Measurements from ENCODE around the gene HIVEP3. TPM values are rescaled to one million over a fixed set of nuclear protein-coding genes. Genes with fewer than 3 reads are reported as not detected.
"Not testable (repeated sequence)": the region's sequence is repeated elsewhere in the genome, so short reads cannot be mapped to it uniquely, and the experiment has no call there.

Gene HIVEP3
- total RNA-seq, 2 experiments from 2014 or later = 26.3 to 27.2 TPM

DNA sequence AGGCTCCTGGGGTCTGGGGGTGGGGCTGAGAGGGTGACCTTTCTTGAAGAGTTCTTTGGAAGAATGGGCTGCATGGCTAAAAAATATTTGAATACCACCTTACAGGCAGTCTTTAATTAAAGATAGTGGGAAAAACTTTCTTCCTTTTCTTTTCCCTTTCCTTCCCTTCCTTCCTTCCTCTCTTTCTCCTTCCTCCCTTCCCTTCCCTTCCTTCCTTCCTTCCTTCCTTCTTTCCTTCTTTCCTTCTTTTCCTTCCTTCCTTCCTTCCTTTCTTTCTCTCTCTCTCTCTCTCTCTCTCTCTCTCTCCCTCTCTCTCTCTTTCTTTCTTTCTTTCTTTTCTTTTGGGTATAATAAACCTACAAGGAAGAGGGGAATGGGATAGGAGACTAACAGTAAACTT lies 356.4 kb downstream of the HIVEP3 start:
- POLR2A ChIA-PET = no interaction called here
- CTCF ChIA-PET = no interaction called here

DNA sequence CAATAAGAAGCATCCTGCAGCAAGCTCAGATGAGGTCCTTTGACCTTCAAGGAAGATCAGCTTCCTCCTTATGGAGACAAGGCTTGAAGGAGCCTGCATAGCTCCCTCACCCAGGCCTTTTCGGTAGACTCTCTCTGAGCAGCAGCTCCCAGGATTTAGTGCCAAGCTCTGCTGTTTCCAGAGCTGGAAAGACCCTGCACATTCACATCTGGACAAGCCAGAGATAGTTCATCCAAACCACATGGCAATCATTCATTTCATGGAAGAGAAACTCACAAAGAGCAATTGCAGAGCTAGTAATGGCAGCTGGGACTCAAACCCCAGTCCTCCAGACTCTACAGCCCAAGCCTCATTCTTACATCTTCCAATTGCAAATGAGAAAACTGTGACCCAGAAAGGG lies 357.8 kb downstream of the HIVEP3 start:
- POLR2A ChIA-PET = interaction anchor here (0.6 kb wide), 1 partner anchor 801 kb away, joined by 3 read pairs; no protein-coding TSS in a partner anchor
- CTCF ChIA-PET = no interaction called here

- CTCF ChIA-PET = no interaction called here
- POLR2A ChIA-PET = interaction anchor here (0.6 kb wide), 1 partner anchor 800 kb away, joined by 3 read pairs; no protein-coding TSS in a partner anchor
These were observed 358.2 kb downstream of the HIVEP3 start for GRCh38 chr1:41560496-41560895.

- ChIA-PET CTCF (no interaction called here), POLR2A (no interaction called here)
These were observed 359.4 kb downstream of the HIVEP3 start for GRCh38 chr1:41559331-41559730.

- CTCF ChIA-PET = no interaction called here
- POLR2A ChIA-PET = no interaction called here
These were observed 360.0 kb downstream of the HIVEP3 start for GRCh38 chr1:41558761-41559171.

DNA sequence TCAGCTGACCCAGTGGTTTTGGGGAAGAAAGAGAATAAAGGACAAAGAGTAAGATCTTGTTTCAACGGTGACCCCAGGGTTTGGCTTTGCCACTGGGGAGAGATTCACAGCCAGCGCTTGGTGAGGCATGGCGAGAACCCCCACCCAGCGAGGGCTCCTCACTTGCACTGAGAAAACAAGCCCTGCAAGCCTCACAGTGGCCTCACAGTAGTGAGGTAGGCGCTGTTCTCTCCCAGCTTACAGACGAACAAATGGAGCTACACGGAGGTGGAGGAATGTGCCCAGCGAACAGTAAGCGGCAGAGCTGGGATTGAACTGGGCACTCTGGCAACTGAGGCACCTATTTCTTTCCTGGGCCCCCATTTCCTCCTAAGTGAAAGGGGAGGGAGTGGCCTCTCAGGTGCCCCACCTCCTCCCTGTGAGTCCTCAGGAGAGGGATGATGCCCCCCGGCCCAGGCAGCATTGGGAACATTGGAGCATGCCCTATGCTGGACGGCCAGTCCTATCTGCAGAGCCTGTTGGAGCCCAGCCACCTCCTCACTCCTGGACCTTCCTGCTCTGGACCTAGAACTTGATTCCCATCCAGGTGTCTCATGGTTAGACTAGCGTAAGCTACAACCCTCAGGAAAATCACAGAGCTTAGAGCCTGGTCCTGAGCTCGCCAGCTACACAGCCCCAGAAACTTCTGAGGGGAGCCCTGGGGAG lies 360.8 kb downstream of the HIVEP3 start:
- POLR2A ChIA-PET = no interaction called here
- CTCF ChIA-PET = no interaction called here

DNA sequence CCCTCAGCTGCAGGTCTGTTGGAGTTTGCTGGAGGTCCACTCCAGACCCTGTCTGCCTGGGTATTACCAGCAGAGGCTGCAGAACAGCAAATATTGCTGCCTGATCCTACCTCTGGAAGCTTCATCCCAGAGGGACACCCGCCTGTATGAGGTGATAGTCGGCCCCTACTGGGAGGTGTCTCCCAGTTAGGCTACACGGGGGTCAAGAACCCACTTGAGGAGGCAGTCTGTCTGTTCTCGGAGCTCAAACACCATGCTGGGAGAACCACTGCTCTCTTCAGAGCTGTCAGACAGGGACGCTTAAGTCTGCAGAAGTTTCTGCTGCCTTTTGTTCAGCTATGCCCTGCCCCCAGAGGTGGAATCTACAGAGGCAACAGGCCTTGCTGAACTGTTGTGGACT lies 364.0 kb downstream of the HIVEP3 start:
- CTCF ChIA-PET, POLR2A ChIA-PET: not testable (repeated sequence)

GRCh38 chr1:41547781-41548560 lies 370.8 kb downstream of the HIVEP3 start:
- POLR2A ChIA-PET = no interaction called here
- CTCF ChIA-PET = no interaction called here

DNA sequence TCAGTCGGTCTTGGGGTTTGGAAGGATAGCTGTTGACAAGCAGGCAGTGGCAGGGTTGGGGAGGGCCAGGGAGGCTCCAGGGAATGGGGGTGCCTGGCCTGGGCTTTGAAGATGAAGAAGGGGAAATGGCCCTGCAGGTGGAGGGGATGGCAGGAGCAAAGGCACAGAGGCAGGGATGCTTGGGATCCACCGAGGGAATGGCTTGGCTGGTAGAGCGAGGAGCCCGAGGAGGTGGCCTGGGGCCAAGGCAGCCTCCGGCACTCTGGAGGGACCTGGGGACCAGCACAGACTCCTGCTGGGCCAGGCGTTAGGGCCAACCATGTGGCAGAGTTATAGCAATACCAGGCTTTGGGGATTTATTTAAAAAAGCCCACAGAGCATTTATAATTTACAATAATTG lies 371.4 kb downstream of the HIVEP3 start:
- ChIA-PET POLR2A (no interaction called here), CTCF (no interaction called here)

- POLR2A ChIA-PET = no interaction called here
- CTCF ChIA-PET = no interaction called here
These were observed 371.9 kb downstream of the HIVEP3 start for GRCh38 chr1:41546833-41547135.

DNA sequence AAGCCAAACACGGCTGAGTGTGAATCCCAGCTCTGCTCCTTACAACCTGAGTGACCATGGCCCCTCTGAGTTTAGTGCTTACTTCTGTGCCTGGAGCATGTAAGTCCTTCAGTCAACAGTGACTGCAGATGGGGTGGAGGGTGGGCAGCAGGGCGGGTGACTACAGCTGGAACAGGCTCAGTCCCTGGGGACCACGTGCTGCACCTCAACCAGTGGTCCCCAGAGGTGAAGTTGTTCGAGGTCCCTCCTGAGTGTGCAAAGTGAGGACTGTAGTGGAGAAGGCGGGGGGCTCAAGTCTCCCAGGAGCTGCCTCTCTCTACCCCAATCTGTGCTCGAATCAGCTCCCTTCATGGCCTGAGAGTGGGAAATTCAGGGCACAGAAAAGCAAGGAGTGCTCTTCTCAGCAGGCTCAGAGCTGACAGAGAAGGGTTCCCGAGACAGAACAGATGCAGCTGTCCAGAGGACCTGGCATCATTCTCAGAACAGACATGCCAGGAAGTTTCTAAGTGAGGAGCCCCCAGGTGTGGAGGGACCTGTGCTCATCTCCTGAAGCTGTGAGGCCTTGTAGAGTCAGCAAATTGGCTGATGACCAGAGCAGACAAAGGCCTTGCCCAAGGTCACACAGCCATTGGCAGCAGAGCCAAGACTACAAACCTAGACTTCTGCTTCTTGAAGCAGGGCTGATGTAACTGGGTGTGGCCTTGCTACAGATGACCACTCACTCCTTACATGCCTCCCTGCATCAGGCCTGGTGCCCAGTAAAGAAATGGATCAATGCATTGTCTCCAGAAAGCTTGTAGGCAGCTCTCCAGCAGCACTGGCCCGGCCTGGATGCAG lies 372.5 kb downstream of the HIVEP3 start:
- CTCF ChIA-PET = no interaction called here
- POLR2A ChIA-PET = no interaction called here

DNA sequence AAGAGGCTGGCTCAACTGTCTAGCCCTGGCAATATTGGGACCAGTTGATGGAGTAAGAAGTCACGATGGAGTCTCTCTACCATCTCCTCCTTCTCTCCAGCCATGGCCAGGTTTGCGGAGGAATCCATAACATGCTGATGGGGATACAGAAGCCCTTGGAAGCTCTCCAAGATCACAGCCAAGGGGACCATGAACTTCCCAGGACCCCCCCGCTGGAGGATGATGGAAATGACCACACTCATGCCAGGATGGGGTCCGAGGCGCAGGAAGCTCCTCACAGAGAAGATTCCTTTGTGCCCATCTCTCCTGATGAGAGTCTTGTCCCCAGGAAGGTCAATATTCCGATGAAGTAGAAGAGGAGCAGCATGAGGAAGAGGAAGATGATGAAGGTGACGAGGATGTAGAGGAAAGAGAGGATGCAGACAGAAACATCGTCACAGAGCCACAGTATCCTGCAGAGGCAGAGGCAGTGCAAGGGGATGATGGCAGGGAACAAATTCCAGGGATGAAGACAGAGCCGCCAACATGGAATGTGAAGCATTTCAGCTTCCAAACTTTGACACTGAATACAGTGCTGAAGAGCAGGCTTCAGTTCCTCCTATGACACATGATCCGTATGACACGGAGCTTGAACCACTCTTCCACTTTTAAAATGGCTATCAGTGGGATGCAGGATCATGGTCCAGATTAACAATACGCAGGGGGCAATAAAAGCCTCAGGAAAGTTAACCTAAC lies 376.4 kb downstream of the HIVEP3 start:
- ChIA-PET POLR2A (no interaction called here), CTCF (no interaction called here)

DNA sequence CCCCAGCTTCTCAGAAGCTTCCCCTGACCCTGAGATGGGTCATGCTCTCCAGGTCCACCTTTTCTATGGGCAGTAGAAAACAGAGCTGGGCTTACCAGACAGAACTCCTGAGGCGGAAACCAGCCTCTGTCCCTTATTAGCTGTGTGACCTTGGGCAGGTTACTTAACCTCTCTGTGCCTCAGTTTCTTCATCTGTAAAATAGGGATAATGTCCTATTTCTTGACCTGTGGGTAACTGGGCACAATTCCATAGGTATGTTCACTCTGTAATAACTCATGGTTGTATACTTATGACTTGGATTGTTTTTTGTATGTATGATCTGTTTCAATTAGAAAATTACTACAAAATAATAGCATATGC lies 377.1 kb downstream of the HIVEP3 start:
- CTCF ChIA-PET = interaction anchor here (0.9 kb wide), 1 partner anchor 26 kb away, joined by 4 read pairs; no protein-coding TSS in a partner anchor

DNA sequence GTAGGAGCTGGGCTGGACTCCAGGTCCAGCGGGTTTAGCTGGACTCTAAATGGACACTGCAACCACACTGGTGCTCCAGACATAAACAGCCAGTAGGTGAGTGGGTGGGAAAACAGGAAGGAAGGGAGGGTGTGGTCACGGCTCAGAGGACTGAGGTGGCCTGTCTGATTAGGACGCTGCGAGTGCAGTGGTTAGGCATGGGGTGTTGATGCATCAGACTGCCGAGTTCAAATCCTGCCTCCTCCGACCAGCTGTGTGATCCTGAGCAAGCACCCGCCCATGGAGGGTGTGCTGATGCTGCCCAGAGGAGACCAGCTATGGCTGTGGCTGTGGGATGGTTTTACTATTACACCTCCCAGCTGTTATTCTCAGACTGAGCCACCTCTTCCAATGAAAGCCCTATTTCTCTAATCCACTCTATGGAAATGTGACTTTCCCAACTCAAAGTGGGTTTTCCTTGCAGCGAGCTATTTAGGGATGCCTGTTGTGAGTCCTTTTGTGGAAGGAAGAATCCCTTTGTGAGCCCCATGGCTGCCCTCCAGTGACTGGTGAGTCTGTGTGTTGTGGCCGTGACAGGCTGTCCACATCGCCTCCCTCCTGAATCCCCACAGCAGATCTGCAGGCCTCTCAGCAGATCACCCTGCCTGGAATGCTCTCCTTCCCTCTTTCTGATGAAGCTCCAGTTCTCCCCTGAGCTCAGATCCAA lies 377.7 kb downstream of the HIVEP3 start:
- CTCF ChIA-PET = interaction anchor here (0.9 kb wide), 2 partner anchors 25 to 26 kb away, joined by 3 to 4 read pairs; no protein-coding TSS in a partner anchor
- POLR2A ChIA-PET = no interaction called here

More for the DNA sequence above, 377.1 kb downstream of the HIVEP3 start:
- POLR2A ChIA-PET = no interaction called here

DNA sequence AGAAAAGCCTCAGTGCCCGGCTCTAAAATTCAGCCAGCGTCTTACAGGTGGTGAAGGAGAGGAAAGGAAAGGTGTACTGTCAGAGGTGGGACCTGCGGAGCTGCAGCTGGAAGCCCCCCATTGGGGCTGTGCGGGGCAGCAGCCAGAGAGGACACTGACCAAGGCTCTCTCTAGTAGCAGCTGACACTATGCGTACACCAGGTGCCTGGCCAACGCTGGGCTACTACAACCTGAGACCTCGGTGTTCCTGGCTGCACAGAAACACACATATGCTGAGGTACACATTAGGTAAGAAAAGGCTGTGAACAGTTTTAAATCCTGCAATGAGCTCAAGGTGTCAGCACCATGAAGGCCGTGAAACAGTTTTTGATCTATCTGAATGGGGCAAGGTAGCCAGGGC lies 378.7 kb downstream of the HIVEP3 start:
- POLR2A ChIA-PET = no interaction called here
- CTCF ChIA-PET = no interaction called here

GRCh38 chr1:41539418-41539805 lies 379.3 kb downstream of the HIVEP3 start:
- POLR2A ChIA-PET = no interaction called here
- CTCF ChIA-PET = no interaction called here

DNA sequence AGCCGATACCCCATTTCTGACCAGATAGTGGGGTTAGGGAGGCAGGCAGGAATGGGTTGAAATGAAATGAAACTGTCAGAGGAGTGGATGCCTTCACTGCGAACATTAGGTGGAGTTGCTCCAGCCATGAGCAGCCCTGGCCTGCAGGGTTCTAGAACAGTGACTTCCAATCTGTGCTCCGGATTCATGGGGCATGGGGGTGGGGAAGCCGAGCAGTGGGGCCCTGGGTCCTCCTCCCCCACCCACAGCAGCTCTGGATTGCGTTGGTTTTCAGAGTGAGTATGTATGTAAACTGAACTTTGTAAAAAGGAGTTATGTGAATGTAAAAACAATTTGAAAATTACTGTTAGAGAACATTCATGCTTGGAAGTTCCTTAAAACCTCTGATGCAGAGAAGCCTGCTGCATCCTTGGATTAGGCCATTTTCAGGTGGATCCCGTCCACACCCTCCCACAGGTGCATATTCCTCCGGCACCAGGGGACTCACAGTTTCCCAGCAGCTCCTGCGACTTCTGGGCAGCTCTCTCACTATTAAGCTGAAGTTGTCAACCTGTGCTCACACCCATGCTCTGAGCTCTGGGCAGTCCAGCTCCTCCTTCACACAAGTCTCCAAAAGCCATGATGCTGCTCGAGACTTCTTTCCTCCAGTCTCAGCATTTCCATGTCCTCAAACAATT lies 379.8 kb downstream of the HIVEP3 start:
- CTCF ChIA-PET = interaction anchor here (0.9 kb wide), 1 partner anchor 22 kb away, joined by 3 read pairs; no protein-coding TSS in a partner anchor
- POLR2A ChIA-PET = no interaction called here

- ChIA-PET POLR2A (no interaction called here), CTCF (interaction anchor here (0.9 kb wide), 1 partner anchor 21 kb away, joined by 3 read pairs; no protein-coding TSS in a partner anchor)
These were observed 380.9 kb downstream of the HIVEP3 start for GRCh38 chr1:41537788-41538351.

DNA sequence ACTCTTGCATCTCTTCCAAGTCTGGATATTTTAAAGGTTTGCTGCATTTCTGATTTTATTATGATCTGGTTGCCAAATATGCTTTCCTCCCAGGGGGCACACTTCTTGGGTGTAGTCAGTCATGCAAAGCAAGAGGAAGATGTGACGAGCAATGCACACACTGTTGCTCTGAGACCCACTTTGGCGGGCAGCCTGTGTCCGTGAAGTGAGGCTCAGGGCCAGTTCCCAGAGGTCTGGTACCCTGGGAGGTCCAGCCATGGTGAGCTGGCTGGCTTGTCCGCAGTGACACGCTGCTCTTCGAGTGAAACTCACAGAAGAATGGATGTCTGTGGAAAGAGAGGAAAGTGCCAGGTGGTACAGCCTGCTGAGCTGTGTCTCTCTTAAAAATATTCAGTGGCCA lies 381.5 kb downstream of the HIVEP3 start:
- CTCF ChIA-PET = no interaction called here
- POLR2A ChIA-PET = no interaction called here

Measured in activated CD8-positive, alpha-beta memory T cell treated with anti-CD3 and anti-CD28 coated beads for 36 hours (primary cell).